ENCODE data around the gene NUP93.

The NUP93 gene

DNA sequence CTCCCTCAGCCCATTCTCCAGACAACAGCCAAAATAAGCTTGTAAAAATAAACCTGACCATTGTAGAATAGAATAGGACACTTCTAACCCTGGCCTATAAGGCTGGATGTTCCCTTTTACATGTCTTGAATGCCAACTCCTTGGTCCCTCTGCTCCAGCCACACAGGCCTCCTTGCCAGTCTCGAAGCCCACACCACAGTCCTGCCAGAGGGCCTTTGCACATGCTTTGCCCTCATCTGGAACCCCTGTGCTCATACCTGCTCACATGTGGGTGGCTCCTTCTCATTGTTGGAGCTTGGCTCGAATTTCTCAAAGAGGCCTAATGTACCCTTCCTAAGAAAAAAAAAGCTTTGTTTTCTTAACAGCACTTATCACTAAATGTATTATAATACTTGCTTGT lies 129.7 kb downstream of the NUP93 start:
- Mint-ChIP-seq H3K27ac (peak overlapping the region in 2 of 3 experiments; percentile 46 to 87), H3K4me1 (peaks cover 33% of the 10 kb centered on the region), H3K36me3 (ENCODE audit: low read depth) (no peaks in the 10 kb centered on the region), H3K27me3 (ENCODE audit: low read depth) (peaks cover 11% of the 10 kb centered on the region), H3K4me3 (no peak overlapping the region), H3K9me3 (no peaks in the 10 kb centered on the region)
- TF ChIP-seq, protein P1, sequence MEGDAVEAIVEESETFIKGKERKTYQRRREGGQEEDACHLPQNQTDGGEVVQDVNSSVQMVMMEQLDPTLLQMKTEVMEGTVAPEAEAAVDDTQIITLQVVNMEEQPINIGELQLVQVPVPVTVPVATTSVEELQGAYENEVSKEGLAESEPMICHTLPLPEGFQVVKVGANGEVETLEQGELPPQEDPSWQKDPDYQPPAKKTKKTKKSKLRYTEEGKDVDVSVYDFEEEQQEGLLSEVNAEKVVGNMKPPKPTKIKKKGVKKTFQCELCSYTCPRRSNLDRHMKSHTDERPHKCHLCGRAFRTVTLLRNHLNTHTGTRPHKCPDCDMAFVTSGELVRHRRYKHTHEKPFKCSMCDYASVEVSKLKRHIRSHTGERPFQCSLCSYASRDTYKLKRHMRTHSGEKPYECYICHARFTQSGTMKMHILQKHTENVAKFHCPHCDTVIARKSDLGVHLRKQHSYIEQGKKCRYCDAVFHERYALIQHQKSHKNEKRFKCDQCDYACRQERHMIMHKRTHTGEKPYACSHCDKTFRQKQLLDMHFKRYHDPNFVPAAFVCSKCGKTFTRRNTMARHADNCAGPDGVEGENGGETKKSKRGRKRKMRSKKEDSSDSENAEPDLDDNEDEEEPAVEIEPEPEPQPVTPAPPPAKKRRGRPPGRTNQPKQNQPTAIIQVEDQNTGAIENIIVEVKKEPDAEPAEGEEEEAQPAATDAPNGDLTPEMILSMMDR (IDR thresholded peaks at IDR 0.05; ENCODE audit: unreplicated experiment in 3 of 3) = no peak

DNA sequence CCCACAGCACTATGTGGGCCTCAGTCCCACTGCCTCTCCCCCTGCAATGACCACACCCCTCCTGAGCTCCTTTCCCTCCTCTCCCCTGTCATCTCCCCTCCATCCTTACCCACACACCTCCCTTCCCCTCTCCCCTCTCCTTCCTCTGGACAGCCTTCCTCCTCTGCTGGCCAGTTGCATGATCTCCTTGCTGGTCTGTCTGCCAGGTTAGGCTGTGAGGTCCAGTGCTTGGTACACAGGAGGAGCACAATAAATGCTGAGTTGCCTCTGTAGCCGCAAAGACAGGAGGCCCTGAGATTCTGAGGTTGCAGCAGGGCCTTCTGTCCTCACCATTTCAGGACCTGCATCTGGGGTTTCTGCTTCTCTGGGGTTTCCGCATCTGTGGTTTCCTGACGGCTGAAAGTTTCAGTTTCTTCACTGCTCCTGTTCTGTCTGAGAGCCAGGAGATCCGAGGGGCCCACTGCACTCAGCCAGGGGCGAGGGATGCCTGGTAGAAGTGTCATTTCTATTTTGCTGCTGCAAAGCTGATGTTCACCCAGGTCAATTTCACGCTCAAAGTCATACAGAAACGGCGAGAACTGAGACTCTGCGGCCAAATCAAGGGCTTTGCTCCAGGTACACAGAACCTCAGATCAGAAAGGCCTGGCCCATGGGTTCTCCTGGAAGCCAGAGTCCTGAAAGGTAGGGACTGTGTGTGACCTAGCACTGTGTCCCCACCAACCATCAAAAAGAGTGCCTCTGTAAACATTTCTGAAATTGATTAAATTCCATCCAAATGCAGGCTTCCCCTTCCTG lies 130.5 kb downstream of the NUP93 start:
- Mint-ChIP-seq H3K27me3 (ENCODE audit: low read depth) (peaks cover 11% of the 10 kb centered on the region), H3K9me3 (no peaks in the 10 kb centered on the region), H3K4me1 (peaks cover 33% of the 10 kb centered on the region), H3K36me3 (ENCODE audit: low read depth) (no peaks in the 10 kb centered on the region), H3K27ac (peak overlapping the region; percentile 47 to 87 (median 75)), H3K4me3 (peak overlapping the region in 1 of 3 experiments; percentile 45)
- TF ChIP-seq, protein P1 (IDR thresholded peaks at IDR 0.05; ENCODE audit: unreplicated experiment in 3 of 3) = no peak

- H3K27me3 Mint-ChIP-seq (ENCODE audit: low read depth) = peaks cover 11% of the 10 kb centered on the region
- no peaks in the 10 kb centered on the region for H3K36me3 Mint-ChIP-seq (ENCODE audit: low read depth)
- peak overlapping the region; percentile 66 to 87 (median 75) for H3K27ac Mint-ChIP-seq
- TF ChIP-seq, protein P1 (IDR thresholded peaks at IDR 0.05; ENCODE audit: unreplicated experiment in 3 of 3) = no peak
- H3K4me1 Mint-ChIP-seq = peaks cover 33% of the 10 kb centered on the region
- H3K4me3 Mint-ChIP-seq = no peak overlapping the region
- H3K9me3 Mint-ChIP-seq = no peaks in the 10 kb centered on the region
These were observed 131.2 kb downstream of the NUP93 start for GRCh38 chr16:56861092-56861610.

DNA sequence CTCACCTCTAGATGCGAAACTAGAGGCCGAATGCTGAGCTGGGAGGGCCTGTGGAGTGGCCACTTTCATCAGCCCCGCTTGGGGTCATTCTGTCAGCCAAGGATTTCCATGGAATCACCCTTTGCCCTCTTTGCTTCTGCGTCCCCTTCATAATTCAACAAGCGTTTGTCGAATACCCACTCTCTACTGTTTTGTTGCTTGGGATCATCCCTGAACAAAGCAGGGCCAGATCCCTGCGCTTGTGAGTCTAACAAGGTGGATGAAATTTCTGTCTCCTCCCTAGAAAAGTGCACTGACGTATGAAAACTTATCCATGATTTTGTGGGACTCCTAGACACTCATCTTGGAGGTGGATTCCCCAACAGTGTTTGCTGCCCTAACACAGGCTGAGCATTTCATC lies 131.8 kb downstream of the NUP93 start:
- Mint-ChIP-seq H3K36me3 (ENCODE audit: low read depth) (no peaks in the 10 kb centered on the region), H3K27me3 (ENCODE audit: low read depth) (peaks cover 11% of the 10 kb centered on the region), H3K4me1 (peaks cover 33% of the 10 kb centered on the region), H3K9me3 (no peaks in the 10 kb centered on the region), H3K4me3 (no peak overlapping the region), H3K27ac (peak overlapping the region; percentile 66 to 87 (median 75))
- TF ChIP-seq, protein P1 (IDR thresholded peaks at IDR 0.05; ENCODE audit: unreplicated experiment in 3 of 3) = no peak

DNA sequence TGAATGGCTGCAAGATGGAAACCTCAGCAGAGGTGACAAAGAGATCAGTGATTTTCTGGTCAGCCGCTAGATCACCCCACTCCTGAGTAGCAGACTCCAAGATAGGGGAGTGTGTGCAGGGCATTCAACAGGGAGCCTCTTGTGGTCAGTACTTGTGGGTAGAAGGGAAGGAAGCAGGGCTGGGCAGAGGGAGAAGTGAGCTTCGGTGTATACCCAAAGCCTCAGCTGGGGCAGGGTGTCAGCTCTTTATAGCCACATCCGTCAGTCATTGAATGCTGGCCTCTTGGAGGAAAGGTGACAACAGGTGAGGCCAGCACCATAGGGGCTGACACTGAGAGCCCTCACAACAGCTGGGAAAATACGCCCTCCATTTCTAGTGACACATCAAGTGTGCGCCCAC lies 132.8 kb downstream of the NUP93 start:
- Mint-ChIP-seq H3K27ac (peak overlapping the region in 2 of 3 experiments; percentile 75 to 87), H3K36me3 (ENCODE audit: low read depth) (no peaks in the 10 kb centered on the region), H3K4me3 (no peak overlapping the region), H3K27me3 (ENCODE audit: low read depth) (peaks cover 11% of the 10 kb centered on the region), H3K4me1 (peaks cover 35% of the 10 kb centered on the region), H3K9me3 (no peaks in the 10 kb centered on the region)
- TF ChIP-seq, protein P1 (IDR thresholded peaks at IDR 0.05; ENCODE audit: unreplicated experiment in 3 of 3) = no peak

Measured in nephron (organoid).